BJ (cell line): Measurements from ENCODE around the gene KRT26. TPM values are rescaled to one million over a fixed set of nuclear protein-coding genes. Genes with fewer than 3 reads are reported as not detected.

ENCODE experiments used
- CTCF ChIA-PET: fragments of 350-600 bp; formaldehyde crosslinking; extraction: SDS; loops from one replicate; lab custom pipeline; 2021; ENCODE audit warnings: antibody characterized with exemption, inconsistent platforms; lab: Yijun Ruan, JAX
- POLR2A ChIA-PET: fragments of 300-600 bp; sonication (Branson Sonifier 250); formaldehyde crosslinking; extraction: SDS; loops from one replicate; lab custom pipeline; 2021; ENCODE audit warnings: antibody characterized with exemption; lab: Charles Lee
- DNase-seq: peaks from one replicate; pipeline ENCODE4 v3.0.0-alpha.2; 2011; ENCODE audit warnings: low read depth
- H3K27me3 ChIP-seq: 2 replicates; pipeline ENCODE4 v1.6.0; 2011; ENCODE audit warnings: low read length; ENCODE audit not compliant: control insufficient read depth, insufficient read depth
- H3K36me3 ChIP-seq: 2 replicates; pipeline ENCODE4 v1.5.1; 2011; ENCODE audit warnings: low read length; ENCODE audit not compliant: control insufficient read depth, insufficient read depth
- H3K4me3 ChIP-seq: 2 replicates; pipeline ENCODE4 v1.5.1; 2011; ENCODE audit warnings: low read depth, mild to moderate bottlenecking, control low read depth, low read length
- polyA plus RNA-seq: library from polyadenylated mRNA; depleted of rRNA; stranded (reverse); fragments of >200 nt; gene quantifications from 2 replicates; pipeline ENCODE4 v1.2.3, GENCODE V29; 2011
- TF ChIP-seq, protein P1 (sequence below): IDR thresholded peaks from 2 replicates; pipeline ENCODE4 v1.5.1; 2011; ENCODE audit warnings: low read depth, mild to moderate bottlenecking, control low read depth, inconsistent platforms, low read length, moderate library complexity; ENCODE audit not compliant: insufficient read depth

The KRT26 gene
- polyA plus RNA-seq, 1 experiment, result not detected

DNA sequence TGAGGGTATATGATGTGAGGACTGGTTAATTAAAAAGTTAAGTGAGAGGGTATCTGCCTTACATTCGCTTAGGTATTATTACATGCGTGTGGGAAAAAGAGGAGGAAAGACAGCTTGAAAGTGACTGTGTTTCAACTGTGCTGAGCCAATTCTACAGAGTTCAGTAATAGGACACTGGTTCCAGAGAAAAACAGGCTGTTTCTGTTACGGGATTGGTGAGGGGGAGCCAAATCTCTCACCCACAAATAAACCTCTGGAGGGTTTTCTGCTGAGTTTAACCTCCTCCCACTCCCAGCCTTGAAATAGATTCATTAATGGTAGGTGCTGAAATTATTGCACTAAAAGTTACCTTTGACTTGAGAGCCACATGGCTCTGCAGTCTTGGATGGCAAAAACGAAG, 3.9 kb upstream of the KRT26 start:
- ChIA-PET POLR2A (no interaction called here), CTCF (interaction anchor here (0.8 kb wide), 1 partner anchor 15 kb away, joined by 3 read pairs; no protein-coding TSS in a partner anchor)
- no peak overlapping the region for H3K4me3 ChIP-seq
- peaks cover 16% of the 10 kb centered on the region for H3K27me3 ChIP-seq
- TF ChIP-seq, protein P1, sequence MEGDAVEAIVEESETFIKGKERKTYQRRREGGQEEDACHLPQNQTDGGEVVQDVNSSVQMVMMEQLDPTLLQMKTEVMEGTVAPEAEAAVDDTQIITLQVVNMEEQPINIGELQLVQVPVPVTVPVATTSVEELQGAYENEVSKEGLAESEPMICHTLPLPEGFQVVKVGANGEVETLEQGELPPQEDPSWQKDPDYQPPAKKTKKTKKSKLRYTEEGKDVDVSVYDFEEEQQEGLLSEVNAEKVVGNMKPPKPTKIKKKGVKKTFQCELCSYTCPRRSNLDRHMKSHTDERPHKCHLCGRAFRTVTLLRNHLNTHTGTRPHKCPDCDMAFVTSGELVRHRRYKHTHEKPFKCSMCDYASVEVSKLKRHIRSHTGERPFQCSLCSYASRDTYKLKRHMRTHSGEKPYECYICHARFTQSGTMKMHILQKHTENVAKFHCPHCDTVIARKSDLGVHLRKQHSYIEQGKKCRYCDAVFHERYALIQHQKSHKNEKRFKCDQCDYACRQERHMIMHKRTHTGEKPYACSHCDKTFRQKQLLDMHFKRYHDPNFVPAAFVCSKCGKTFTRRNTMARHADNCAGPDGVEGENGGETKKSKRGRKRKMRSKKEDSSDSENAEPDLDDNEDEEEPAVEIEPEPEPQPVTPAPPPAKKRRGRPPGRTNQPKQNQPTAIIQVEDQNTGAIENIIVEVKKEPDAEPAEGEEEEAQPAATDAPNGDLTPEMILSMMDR, result no peak
- DNase-seq, result no peak
- H3K36me3 ChIP-seq, result no peaks in the 10 kb centered on the region

DNA sequence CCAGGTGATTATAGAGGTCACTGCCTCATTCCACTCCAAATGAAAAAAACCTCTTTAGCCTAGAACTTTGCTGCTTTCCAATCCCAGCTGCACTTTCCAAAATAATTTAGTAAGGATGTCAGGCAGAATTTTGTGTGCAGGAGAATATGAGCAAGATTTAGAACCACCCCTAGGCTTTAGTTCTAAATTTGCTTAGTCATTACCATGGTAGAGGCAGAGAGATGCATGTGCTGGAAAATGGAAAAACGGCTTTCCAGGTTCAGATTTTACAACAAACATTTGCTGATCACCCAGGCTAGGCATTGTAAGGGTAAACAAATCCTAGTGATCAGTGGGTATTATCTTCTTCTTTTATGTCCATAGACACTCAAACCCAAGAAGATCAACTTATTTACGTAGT, 6.3 kb downstream of the KRT26 start:
- peaks cover 2% of the 10 kb centered on the region for H3K27me3 ChIP-seq
- ChIA-PET CTCF (no interaction called here), POLR2A (no interaction called here)
- no peaks in the 10 kb centered on the region for H3K36me3 ChIP-seq
- TF ChIP-seq, protein P1, result no peak
- H3K4me3 ChIP-seq, result no peak overlapping the region
- DNase-seq, result no peak

DNA sequence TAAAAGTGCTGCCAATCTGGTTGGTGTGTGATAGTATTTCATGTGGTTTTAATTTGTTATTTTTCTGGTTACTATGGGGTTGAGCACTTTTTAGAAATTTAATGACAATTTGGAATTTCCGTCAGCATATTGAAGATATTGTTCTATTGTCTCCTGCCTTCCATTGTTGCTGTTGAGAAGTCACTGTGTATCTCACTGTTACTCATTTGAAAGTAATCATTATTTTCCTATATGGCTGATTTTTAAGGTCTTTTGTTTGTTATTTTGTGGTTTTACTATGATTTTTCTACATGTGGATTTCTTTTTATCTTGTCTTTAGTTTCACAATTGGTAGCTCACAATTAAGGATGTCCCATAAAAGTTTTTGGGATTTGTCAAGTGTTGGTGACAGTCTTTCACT, 8.2 kb downstream of the KRT26 start:
- H3K4me3 ChIP-seq, result no peak overlapping the region
- H3K27me3 ChIP-seq, result no peaks in the 10 kb centered on the region; the same call in 1 of the 2 replicates
- CTCF ChIA-PET, result interaction anchor here (0.9 kb wide), 1 partner anchor 118 kb away, joined by 3 read pairs; no protein-coding TSS in a partner anchor
- TF ChIP-seq, protein P1, result no peak
- no peak for DNase-seq
- no peaks in the 10 kb centered on the region for H3K36me3 ChIP-seq
- POLR2A ChIA-PET, result no interaction called here

DNA sequence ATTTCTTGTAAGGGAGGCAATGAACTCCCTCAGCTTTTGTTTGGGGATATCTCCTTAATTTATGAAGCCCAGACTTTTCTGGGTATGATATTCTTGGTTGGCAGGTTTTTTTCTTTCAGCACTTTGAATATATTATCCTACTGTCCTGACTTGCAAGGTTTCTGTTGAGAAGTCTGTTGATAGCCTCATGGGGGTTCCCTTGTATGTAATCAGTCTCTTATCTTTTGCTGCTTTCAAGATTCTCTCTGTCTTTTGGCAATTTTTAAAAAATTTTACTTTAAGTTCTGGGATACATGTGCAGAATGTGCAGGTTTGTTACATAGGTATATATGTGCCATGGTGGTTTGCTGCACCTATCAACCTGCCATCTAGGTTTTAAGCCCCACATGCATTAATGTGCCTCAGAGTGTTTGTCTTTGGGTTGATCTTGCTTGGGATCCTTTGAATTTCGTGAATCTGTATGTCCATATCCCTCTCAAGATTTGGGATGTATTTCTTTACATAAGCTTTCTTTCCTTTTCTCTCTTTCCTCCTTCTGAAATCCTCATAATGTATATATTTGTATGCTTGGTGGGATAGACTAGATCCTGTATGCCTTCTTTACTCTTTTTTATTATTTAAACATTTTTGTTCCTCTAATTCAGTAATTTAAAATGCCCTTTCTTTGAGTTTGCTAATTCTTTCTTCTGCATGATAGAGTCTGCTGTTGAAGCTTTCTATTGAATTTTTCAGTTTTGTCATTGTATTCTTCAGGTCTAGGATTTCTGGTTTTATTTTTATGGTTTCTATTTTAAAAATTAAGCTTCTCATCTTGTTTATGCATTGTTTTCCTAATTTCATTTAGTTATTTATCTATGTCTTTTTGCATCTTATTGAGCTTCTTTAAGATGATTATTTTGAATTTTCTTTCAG, 11.6 kb downstream of the KRT26 start:
- no peak overlapping the region for H3K4me3 ChIP-seq
- ChIA-PET CTCF (interaction anchor here (1.0 kb wide), 1 partner anchor 11 kb away, joined by 5 read pairs; no protein-coding TSS in a partner anchor), POLR2A (no interaction called here)
- TF ChIP-seq, protein P1, result no peak
- DNase-seq, result no peak
- H3K36me3 ChIP-seq, result no peaks in the 10 kb centered on the region
- no peaks in the 10 kb centered on the region for H3K27me3 ChIP-seq

DNA sequence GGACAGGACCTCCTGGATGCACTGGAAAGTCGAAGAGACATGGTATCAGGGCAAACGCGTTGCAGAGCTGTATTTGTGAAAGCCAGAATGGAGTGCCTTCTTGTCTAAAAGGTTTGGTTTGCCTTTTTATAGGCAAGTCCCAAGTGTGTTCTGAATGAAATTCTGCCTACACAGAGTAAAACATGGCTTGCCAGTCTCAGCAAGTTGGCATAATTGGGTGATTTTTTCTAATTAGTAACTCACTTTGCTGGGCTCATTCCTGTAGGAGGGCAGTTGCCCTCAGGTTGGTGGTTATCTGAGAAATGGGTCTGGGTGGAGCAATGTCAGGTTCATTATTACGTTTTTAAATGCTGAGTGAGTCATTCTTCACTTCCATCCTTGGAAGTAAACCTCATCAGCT, 16.8 kb downstream of the KRT26 start, which contains the start of gene KRT25:
KRT25 (minus strand) TSS at position 101 of the 400 bp plus-strand sequence; CDS start at position 41, 60 bp downstream.
- H3K36me3 ChIP-seq, result no peaks in the 10 kb centered on the region
- TF ChIP-seq, protein P1, result no peak
- no peak for DNase-seq
- H3K27me3 ChIP-seq, result peaks cover 8% of the 10 kb centered on the region
- no peak within 1 kb of the TSS for H3K4me3 ChIP-seq
- POLR2A ChIA-PET, result no interaction called here
- CTCF ChIA-PET, result no interaction called here
